HepG2 (cell line): Measurements from ENCODE around the gene CXCR5. TPM values are rescaled to one million over a fixed set of nuclear protein-coding genes. Genes with fewer than 3 reads are reported as not detected.
A peak's percentile ranks its signal among the peaks of the same experiment; 100 is the strongest.

Experiments
- ARID2 ChIP-seq: sonication (generic); formaldehyde crosslinking; IDR thresholded peaks from 2 replicates; pipeline ENCODE4 v1.8.1; 2022; ENCODE audit warnings: mild to moderate bottlenecking, missing genetic modification reagents, borderline replicate concordance
- ATM ChIP-seq: fragments of 450-650 bp; IDR thresholded peaks from 2 replicates; pipeline ENCODE4 v1.7.1; 2017; ENCODE audit warnings: mild to moderate bottlenecking, borderline replicate concordance
- CHD2 ChIP-seq: IDR thresholded peaks from 2 replicates; pipeline ENCODE4 v1.6.1; 2011; ENCODE audit warnings: low read depth, low read length, improper control_type of control experiment
- JDP2 ChIP-seq: sonication (generic); formaldehyde crosslinking; IDR thresholded peaks from 2 replicates; pipeline ENCODE4 v1.8.1; 2022; ENCODE audit warnings: missing genetic modification reagents, borderline replicate concordance
- MZF1 ChIP-seq: sonication (generic); formaldehyde crosslinking; IDR thresholded peaks from 2 replicates; pipeline ENCODE4 v1.8.1; 2023; ENCODE audit warnings: mild to moderate bottlenecking, missing genetic modification reagents, borderline replicate concordance
- PATZ1 ChIP-seq: sonication (generic); formaldehyde crosslinking; IDR thresholded peaks from 2 replicates; pipeline ENCODE4 v1.4.0; 2020; ENCODE audit warnings: missing genetic modification reagents
- RNF2 ChIP-seq: fragments of 450-650 bp; conservative IDR thresholded peaks from 2 replicates; pipeline ENCODE4 v1.6.1; 2016; ENCODE audit warnings: low read depth
- SMARCE1 ChIP-seq: fragments of 450-650 bp; IDR thresholded peaks from 2 replicates; pipeline ENCODE4 v1.6.1; 2017; ENCODE audit warnings: borderline replicate concordance
- SUZ12 ChIP-seq: fragments of 150-350 bp; IDR thresholded peaks from 2 replicates; pipeline ENCODE4 v1.6.1; 2014; ENCODE audit warnings: low read depth, low read length
- U2AF1 ChIP-seq: fragments of 200-400 bp; formaldehyde crosslinking; optimal IDR thresholded peaks from 2 replicates; pipeline ENCODE3; 2017; ENCODE audit warnings: mild to moderate bottlenecking, low read depth, low read length
- ZBTB10 ChIP-seq: sonication (generic); formaldehyde crosslinking; IDR thresholded peaks from 2 replicates; pipeline ENCODE4 v1.4.0; 2020; ENCODE audit warnings: missing genetic modification reagents, borderline replicate concordance
- ZKSCAN1 ChIP-seq: fragments of 150-350 bp; IDR thresholded peaks from 2 replicates; pipeline ENCODE4 v1.6.1; 2014; ENCODE audit warnings: low read length
- ZNF451 ChIP-seq: sonication (generic); formaldehyde crosslinking; IDR thresholded peaks from 2 replicates; pipeline ENCODE4 v1.5.0; 2020; ENCODE audit warnings: mild to moderate bottlenecking, missing genetic modification reagents
- ZNF549 ChIP-seq: sonication (generic); formaldehyde crosslinking; IDR thresholded peaks from 2 replicates; pipeline ENCODE4 v1.5.0; 2020; ENCODE audit warnings: missing genetic modification reagents
- ZNF570 ChIP-seq: sonication (generic); formaldehyde crosslinking; IDR thresholded peaks from 2 replicates; pipeline ENCODE4 v1.4.0; 2020; ENCODE audit warnings: mild to moderate bottlenecking, missing genetic modification reagents, borderline replicate concordance
- ZNF607 ChIP-seq: sonication (generic); formaldehyde crosslinking; IDR thresholded peaks from 2 replicates; pipeline ENCODE4 v1.5.1; 2020; ENCODE audit warnings: missing genetic modification reagents, mild to moderate bottlenecking, borderline replicate concordance
- ZNF768 ChIP-seq: sonication (generic); formaldehyde crosslinking; IDR thresholded peaks from 2 replicates; pipeline ENCODE4 v1.4.0; 2020; ENCODE audit warnings: missing genetic modification reagents
- ZNF850 ChIP-seq: sonication (generic); formaldehyde crosslinking; conservative IDR thresholded peaks from 2 replicates; pipeline ENCODE4 v1.9.0; 2021; ENCODE audit warnings: mild to moderate bottlenecking, missing genetic modification reagents
- polyA plus RNA-seq, 8 experiments: library from polyadenylated mRNA; depleted of rRNA in 3 of 8; stranded (reverse) in 7 of 8; unstranded in 1 of 8; fragments of >200 nt; fragmentation: Illumina TruSeq in 4 of 8; extraction: Trizol in 4 of 8; gene quantifications; 2 replicates each; pipeline versions ENCODE4 v1.2.1 to v1.2.3, GENCODE V29; 2011 to 2016; ENCODE audit warnings: low read depth in 4 of 8, missing spikeins in 1 of 8, mixed read lengths in 1 of 8; ENCODE audit not compliant: insufficient read depth in 1 of 8
- total RNA-seq, 5 experiments: library from RNA; depleted of rRNA; stranded (reverse); fragments of >200 nt; fragmentation: Illumina TruSeq; extraction: Trizol; gene quantifications; 2 replicates each; pipeline ENCODE4 v1.2.3, GENCODE V29; 2016; ENCODE audit warnings: low read depth in 1 of 5
- TF ChIP-seq, protein P1 (sequence below), 2 experiments: sonication (generic) in 1 of 2; formaldehyde crosslinking in 1 of 2; IDR thresholded peaks; 2 replicates each; pipeline versions ENCODE4 v1.6.1 to v1.9.0; 2014 to 2022; ENCODE audit warnings: antibody characterized with exemption in 1 of 2, borderline replicate concordance in 1 of 2, inconsistent platforms in 1 of 2, low read depth in 1 of 2, missing genetic modification reagents in 1 of 2

CXCR5 gene
- total and polyA plus RNA-seq, 2 of the 13 experiments (the other 11 are each of a cell fraction or from before 2014, with no cell fraction given): not detected

GRCh38 chr11:118911880-118912741, 28.4 kb downstream of the CXCR5 start (continued):
- no peak for TF ChIP-seq RNF2
- peak; percentile 76 for TF ChIP-seq PATZ1 (CRISPR knock-in tag)
- TF ChIP-seq JDP2 (CRISPR knock-in tag): no peak
- TF ChIP-seq CHD2: peak; percentile 25; the same call in 1 of the 2 replicates
- TF ChIP-seq, protein P1, sequence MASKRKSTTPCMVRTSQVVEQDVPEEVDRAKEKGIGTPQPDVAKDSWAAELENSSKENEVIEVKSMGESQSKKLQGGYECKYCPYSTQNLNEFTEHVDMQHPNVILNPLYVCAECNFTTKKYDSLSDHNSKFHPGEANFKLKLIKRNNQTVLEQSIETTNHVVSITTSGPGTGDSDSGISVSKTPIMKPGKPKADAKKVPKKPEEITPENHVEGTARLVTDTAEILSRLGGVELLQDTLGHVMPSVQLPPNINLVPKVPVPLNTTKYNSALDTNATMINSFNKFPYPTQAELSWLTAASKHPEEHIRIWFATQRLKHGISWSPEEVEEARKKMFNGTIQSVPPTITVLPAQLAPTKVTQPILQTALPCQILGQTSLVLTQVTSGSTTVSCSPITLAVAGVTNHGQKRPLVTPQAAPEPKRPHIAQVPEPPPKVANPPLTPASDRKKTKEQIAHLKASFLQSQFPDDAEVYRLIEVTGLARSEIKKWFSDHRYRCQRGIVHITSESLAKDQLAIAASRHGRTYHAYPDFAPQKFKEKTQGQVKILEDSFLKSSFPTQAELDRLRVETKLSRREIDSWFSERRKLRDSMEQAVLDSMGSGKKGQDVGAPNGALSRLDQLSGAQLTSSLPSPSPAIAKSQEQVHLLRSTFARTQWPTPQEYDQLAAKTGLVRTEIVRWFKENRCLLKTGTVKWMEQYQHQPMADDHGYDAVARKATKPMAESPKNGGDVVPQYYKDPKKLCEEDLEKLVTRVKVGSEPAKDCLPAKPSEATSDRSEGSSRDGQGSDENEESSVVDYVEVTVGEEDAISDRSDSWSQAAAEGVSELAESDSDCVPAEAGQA (IDR thresholded peaks at IDR 0.05; ENCODE audit: low read depth): no peak
- TF ChIP-seq, protein P1 (CRISPR knock-in tag; IDR thresholded peaks at IDR 0.05; ENCODE audit: borderline replicate concordance): no peak
- TF ChIP-seq SMARCE1: no peak
- no peak for TF ChIP-seq ZNF549 (CRISPR knock-in tag)
- TF ChIP-seq SUZ12: no peak
- TF ChIP-seq MZF1 (CRISPR knock-in tag): no peak
- TF ChIP-seq ZNF451: no peak
- TF ChIP-seq ZNF607 (CRISPR knock-in tag): 0 out of 2 replicates have a peak, but pooled peaks have one; percentile 69
- no peak for TF ChIP-seq ARID2
- no peak for TF ChIP-seq ZNF850
- no peak for TF ChIP-seq ZNF768
- TF ChIP-seq ZBTB10: no peak
- TF ChIP-seq ZNF570 (CRISPR knock-in tag): no peak
- no peak for TF ChIP-seq U2AF1
- TF ChIP-seq ZKSCAN1: no peak
- TF ChIP-seq ATM: no peak
